ENCODE measurements around the gene SV2B.
"Not testable (repeated sequence)": the region's sequence is repeated elsewhere in the genome, so short reads cannot be mapped to it uniquely, and the experiment has no call there.

SV2B gene

DNA sequence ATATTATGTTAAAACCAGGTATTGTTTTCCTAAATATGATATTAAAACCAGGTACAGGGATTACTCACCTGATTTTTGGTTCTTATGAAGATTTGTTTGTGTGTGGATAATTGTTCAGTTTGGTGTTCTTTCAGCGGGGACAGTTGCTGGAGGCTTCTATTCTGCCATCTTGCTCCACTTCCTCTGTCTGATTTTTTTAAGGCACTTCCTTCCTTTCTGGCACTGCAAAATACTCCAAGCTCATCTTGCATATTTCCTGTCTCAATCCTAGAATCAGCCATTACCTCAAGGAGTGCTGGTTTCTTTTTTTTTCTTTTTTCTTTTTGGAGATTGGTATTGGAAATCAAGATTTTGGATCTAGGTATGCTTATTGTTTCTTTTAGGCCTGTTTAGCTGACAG is 229.9 kb downstream of the SV2B start:
- DNase-seq, result no peak

DNA sequence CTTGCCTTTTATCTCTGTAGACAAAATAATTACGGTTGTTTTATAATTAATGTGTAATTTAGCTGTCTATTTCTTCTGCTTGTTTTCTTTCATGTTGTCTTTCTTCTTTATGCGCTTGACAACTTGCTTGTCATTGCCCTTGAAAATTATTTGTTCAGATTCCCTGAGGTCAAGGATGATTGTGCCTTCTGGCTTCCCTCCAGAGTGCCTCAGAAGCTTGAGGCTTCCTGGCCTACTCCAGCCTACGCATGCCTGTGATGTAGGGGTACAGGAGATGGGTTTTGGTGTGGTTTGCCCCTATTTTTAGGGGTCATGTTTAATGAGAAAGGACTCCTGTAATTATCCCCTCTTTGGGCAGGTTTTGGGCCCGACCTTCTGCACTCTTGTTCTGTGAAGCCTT is 231.5 kb downstream of the SV2B start:
- DNase-seq, result no peak

- DNase-seq, result no peak
Observed at GRCh38 chr15:91335702-91336101, 235.6 kb downstream of the SV2B start.

DNA sequence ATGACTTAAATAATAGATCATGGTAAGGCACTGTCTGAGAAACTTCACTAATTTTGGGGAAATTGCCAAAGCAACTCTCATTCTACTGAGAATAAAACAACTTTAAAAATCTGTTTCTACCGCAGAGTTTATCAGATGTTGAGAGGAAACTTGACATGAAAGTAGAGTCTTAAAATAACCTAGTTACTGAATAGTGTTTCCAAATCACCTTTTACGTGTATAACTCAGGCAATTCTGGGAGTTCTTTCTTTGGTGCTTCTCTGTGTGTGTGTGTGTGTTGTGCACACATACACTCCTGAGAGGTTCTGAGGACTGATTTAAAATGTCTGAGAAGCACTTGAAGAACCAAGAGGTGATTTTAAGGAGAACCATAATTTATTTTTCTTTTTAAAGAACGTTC is 236.6 kb downstream of the SV2B start:
- DNase-seq, result no peak

GRCh38 chr15:91338766-91339165 is 238.7 kb downstream of the SV2B start:
- no peak for DNase-seq

GRCh38 chr15:91342097-91342496 is 242.0 kb downstream of the SV2B start:
- DNase-seq, result no peak

DNA sequence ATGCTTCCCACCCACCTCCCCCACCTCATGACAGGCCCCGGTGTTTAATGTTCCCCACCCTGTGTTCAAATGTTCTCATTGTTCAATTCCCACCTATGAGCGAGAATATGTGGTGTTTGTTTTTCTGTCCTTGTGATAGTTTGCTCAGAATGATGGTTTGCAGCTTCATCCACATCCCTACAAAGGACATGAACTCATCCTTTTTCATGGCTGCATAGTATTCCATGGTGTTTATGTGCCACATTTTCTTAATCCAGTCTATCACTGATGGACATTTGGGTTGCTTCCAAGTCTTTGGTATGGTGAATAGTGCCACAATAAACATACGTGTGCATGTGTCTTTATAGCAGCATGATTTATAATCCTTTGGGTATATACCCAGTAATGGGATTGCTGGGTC is 244.9 kb downstream of the SV2B start:
- not testable (repeated sequence) for DNase-seq

- DNase-seq, result no peak
Observed at GRCh38 chr15:91345736-91346135, 245.7 kb downstream of the SV2B start.

DNA sequence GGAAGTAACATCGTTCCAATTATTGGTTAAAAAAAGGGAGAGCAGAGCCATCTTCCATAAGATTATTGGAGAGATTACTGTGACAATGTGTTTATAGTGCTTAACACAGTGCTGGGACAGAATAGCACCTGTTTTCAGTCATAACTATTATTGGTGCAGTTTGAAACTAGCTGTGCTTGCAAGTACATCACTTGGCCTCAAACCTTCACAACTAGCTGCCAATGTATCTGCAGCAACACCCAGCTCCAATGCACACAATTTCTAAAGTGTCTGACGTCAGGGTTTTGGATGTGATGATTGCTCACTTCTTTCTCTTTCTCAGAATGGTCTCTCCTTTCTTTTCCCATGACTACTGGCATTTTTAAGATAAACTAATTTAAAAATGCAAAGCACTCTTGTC is 246.2 kb downstream of the SV2B start:
- DNase-seq, result no peak

DNA sequence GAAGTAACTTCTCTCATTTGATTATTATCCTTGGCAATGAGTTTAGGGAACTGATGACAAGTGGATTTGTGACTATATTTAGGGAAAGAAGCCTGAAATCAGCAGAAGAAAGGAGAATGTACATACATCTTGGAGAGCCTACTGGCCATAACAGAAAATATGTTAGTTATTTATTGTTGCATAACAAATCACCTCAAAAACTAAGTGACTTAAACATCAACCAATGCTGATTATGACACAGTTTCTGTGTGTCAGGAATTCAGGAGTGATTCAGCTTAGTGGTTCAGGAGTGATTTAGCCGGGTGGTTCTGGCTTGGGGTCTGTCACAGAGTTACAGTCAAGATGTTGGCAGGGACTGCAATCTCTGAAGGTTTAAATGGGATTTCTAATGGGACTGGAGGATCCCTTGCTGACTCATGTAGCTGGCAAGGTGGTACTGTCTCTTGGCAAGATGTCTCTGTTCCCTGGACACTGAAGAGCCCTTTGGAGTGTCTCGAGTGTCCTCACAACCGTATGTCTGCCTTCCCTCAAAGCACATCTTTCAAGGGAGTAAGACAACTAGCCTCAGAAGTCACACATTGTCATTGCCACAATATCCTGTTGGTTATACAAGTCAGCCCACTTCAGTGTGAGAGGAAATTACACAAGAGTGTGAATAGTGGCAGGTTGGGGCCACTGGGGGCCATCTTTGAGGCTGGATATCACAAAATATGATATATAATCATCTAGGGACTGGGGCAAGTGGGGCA is 248.9 kb downstream of the SV2B start:
- DNase-seq, result no peak
